Spinal cord (tissue), 10 donors: Measurements from ENCODE around the gene WDFY3. TPM values are rescaled to one million over a fixed set of nuclear protein-coding genes. Genes with fewer than 3 reads are reported as not detected.
"Not testable (repeated sequence)": the region's sequence is repeated elsewhere in the genome, so short reads cannot be mapped to it uniquely, and the experiment has no call there.

Source experiments
- DNase-seq, 6 donors: peaks; one replicate each; pipeline versions ENCODE4 v3.0.0 to v3.0.0-alpha.2; 2013 to 2015; ENCODE audit warnings: low spot score in 6 of 6, low read depth in 4 of 6
- H3K27ac ChIP-seq: one replicate; pipeline ENCODE4 v1.5.1; 2013; ENCODE audit warnings: low read depth, low read length, control low read depth
- H3K27me3 ChIP-seq: one replicate; pipeline ENCODE4 v1.6.1; 2013; ENCODE audit warnings: low read length; ENCODE audit not compliant: control insufficient read depth, insufficient read depth
- H3K36me3 ChIP-seq: one replicate; pipeline ENCODE4 v1.6.1; 2013; ENCODE audit warnings: low read length; ENCODE audit not compliant: control insufficient read depth, insufficient read depth
- H3K4me1 ChIP-seq: one replicate; pipeline ENCODE4 v1.6.1; 2013; ENCODE audit warnings: low read length; ENCODE audit not compliant: control insufficient read depth, insufficient read depth
- H3K4me3 ChIP-seq: one replicate; pipeline ENCODE4 v1.5.1; 2013; ENCODE audit warnings: low read depth, low read length, control low read depth
- H3K9me3 ChIP-seq: one replicate; pipeline ENCODE4 v1.6.1; 2013; ENCODE audit warnings: low read length; ENCODE audit not compliant: control insufficient read depth, insufficient read depth
- WGBS: methylation state at CpG from one replicate; pipeline ENCODE4 v1.1.5; 2013; ENCODE audit warnings: missing lambda C conversion rate; ENCODE audit not compliant: insufficient coverage; 5-methylcytosine and 5-hydroxymethylcytosine counted together
- polyA plus RNA-seq, 2 donors: library from polyadenylated mRNA; unstranded; fragments of 120-200 nt; gene quantifications; one replicate each; pipeline ENCODE4 v1.2.1, GENCODE V29; 2013; ENCODE audit not compliant: insufficient read length in 2 of 2
- total RNA-seq, 2 donors: library from RNA; depleted of rRNA in 1 of 2; stranded (reverse); fragments of 120-200 nt in 1 of 2; fragments of >200 nt in 1 of 2; gene quantifications; one replicate each; pipeline versions ENCODE4 v1.2.3 to v1.2.4, GENCODE V29; 2013 to 2014
- donor health status: healthy.

WDFY3 gene
- total and polyA plus RNA-seq, 4 donors = 33.7 to 179 (median 78.4) TPM

DNA sequence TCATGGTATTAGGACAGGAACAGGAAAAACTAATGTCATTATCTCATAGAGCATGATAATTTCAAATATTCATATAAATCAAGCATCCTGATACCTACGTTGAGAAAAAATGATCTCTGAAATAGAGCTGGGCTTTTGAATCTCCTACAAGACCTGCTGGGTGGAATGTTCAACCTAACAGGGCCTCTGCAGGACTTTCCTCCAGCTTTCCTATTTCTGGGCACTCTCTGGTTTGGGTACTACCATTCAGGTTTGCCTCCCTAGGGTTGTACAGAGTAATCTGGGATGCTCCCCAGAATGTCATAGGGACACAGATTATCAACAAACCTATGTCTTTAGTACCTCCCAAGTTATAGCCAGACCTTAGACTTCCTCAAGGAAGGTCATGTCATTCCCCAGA is 274.7 kb downstream of the WDFY3 start:
- no CpG with 5 or more reads among the region's 1 CpG for WGBS
- Histone ChIP-seq H3K36me3 (peaks cover 24% of the 10 kb centered on the region), H3K4me3 (no peak overlapping the region), H3K9me3 (no peaks in the 10 kb centered on the region), H3K27me3 (no peaks in the 10 kb centered on the region), H3K4me1 (no peaks in the 10 kb centered on the region), H3K27ac (no peak overlapping the region)
- no peak for DNase-seq

DNA sequence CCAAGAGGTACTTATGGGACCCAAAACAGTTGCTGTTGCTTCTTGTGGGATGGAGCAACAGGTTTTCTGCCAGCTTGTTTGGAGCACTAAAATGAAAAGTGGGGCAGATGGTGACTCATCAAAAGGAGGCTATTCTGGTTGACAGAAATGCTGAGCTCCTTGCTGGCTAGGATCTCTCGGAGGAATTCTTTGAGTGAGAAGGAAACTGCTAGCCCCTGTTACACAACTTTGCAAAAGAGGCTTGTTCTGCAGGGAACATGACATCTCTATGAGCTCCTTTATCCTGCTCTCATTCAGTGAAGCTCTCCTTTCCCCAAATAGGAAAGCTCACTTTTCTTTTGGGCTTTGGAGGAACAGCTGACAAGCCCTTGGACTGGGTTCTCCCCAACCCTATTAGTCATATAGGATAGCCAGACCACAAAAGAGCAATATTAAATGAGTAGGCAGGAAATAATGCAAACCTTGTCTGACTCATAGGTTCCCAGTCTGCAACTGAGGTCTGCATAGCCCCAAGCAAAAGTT is 275.3 kb downstream of the WDFY3 start:
- no peaks in the 10 kb centered on the region for H3K4me1 ChIP-seq
- no peak overlapping the region for H3K27ac ChIP-seq
- no CpG with 5 or more reads among the region's 1 CpG for WGBS
- H3K27me3 ChIP-seq = no peaks in the 10 kb centered on the region
- DNase-seq = no peak
- H3K4me3 ChIP-seq = no peak overlapping the region
- peaks cover 24% of the 10 kb centered on the region for H3K36me3 ChIP-seq
- no peaks in the 10 kb centered on the region for H3K9me3 ChIP-seq

DNA sequence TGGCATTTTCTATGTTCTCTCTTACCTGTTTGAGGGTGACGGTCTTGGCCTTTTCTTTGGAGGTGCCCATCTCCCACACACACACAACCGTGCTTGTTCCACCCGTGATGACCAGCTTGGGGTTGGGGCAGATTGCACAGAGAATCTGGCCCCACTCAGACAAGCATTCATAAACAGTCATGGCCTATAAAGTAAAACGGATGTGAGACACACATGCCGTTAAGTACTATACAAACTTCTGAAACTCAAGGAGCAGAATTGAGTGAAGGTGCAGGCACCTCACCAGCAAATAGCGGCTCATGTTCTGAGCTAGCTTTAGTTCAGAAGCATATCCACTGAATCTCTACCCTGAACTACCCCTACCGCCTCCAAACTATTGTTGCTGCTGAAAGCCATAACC is 276.0 kb downstream of the WDFY3 start:
- no peak overlapping the region for H3K4me3 ChIP-seq
- no peaks in the 10 kb centered on the region for H3K4me1 ChIP-seq
- no peak for DNase-seq
- no peak overlapping the region for H3K27ac ChIP-seq
- H3K36me3 ChIP-seq = peaks cover 23% of the 10 kb centered on the region
- H3K27me3 ChIP-seq = no peaks in the 10 kb centered on the region
- H3K9me3 ChIP-seq = no peaks in the 10 kb centered on the region
- 93% methylated on average over 2 of the region's 7 CpGs for WGBS

DNA sequence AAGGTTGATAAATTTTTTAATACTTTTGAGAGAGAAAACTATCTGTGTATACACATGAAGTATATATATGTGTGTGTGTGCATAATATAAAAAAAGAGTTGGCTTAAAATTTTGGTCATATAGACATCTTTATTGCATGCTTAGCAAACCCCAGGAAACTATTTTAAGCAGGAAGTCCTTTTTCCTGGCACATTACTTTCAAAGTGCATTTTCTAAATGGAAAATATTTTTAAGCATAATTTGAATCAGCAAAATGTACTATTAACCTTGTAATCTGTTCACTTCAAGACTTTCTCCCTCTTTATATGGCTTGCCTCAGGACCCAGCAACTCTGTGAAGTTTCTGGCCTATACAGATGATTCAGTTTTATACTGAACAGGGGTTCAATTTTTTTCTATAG is 277.3 kb downstream of the WDFY3 start:
- Histone ChIP-seq H3K27ac (no peak overlapping the region), H3K4me1 (no peaks in the 10 kb centered on the region), H3K4me3 (no peak overlapping the region), H3K9me3 (no peaks in the 10 kb centered on the region), H3K27me3 (no peaks in the 10 kb centered on the region), H3K36me3 (peaks cover 19% of the 10 kb centered on the region)
- DNase-seq = no peak

DNA sequence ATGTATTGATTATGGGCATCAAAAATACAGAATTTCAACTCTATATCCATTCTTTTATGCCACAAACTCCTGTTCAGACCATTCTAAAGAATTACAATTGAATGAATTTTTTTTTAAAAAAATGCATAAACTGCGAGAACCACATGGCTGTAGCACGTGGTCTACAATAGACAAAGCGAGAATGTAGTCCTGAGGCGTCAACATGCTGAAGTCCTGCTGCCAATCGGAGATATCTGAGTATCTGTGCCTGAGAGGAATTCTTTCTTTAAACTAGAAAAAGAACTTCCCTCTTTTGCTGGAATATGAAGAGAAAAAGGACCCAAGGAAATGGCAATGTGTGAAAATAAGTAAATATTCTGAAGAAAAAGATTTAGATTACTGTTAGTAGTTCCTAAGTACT is 277.9 kb downstream of the WDFY3 start:
- Histone ChIP-seq H3K36me3 (peaks cover 19% of the 10 kb centered on the region), H3K27ac (no peak overlapping the region), H3K9me3 (no peaks in the 10 kb centered on the region), H3K4me1 (no peaks in the 10 kb centered on the region), H3K4me3 (no peak overlapping the region), H3K27me3 (no peaks in the 10 kb centered on the region)
- no peak for DNase-seq
- 80% methylated on average over 2 of the region's 5 CpGs for WGBS

DNA sequence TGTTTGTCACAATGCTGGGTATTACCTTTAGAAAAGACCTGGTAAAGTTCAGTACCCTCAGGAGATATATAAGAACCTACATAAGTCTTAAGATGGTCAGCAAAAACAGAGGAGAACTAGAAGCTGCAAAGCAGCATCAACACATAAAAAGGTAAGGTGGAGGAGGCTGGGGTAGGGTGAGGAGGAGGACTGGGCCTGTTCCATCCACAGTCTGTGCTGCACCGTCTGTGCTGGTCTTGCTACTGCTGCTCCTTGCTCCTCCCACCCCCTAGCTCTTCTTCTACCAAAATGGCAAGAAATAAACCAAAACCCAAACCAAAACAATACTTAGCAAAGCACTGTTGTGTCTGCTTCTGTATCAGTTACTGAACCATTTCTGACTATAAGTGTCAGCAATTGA is 281.4 kb downstream of the WDFY3 start:
- H3K27me3 ChIP-seq = no peaks in the 10 kb centered on the region
- H3K9me3 ChIP-seq = no peaks in the 10 kb centered on the region
- no CpG with 5 or more reads among the region's 1 CpG for WGBS
- H3K27ac ChIP-seq = no peak overlapping the region
- H3K4me3 ChIP-seq = no peak overlapping the region
- no peak for DNase-seq
- H3K4me1 ChIP-seq = peaks cover 5% of the 10 kb centered on the region
- H3K36me3 ChIP-seq = peaks cover 23% of the 10 kb centered on the region

DNA sequence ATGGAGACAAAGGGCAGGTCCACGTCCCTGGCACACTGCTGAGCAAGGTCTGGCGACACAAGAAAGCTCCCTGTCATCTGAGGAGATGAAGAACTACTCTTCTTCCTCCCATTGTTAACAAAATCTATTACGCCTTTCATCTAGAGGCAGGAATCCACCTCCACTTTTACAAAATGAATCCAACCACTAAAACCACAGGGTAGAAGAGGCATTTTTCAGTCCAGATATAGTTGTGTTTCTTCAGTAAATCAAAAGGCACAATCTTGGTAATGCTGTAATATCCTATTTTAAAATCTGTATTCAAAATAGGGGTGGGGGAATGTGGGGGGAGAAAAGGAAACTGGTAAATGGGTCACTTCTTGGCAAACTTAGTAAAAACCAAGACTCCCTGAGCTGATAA is 282.1 kb downstream of the WDFY3 start:
- Histone ChIP-seq H3K27me3 (no peaks in the 10 kb centered on the region), H3K27ac (no peak overlapping the region), H3K4me3 (no peak overlapping the region), H3K36me3 (peaks cover 23% of the 10 kb centered on the region), H3K4me1 (peaks cover 5% of the 10 kb centered on the region), H3K9me3 (no peaks in the 10 kb centered on the region)
- 63% methylated on average over 1 of the region's 3 CpGs for WGBS
- DNase-seq = no peak

DNA sequence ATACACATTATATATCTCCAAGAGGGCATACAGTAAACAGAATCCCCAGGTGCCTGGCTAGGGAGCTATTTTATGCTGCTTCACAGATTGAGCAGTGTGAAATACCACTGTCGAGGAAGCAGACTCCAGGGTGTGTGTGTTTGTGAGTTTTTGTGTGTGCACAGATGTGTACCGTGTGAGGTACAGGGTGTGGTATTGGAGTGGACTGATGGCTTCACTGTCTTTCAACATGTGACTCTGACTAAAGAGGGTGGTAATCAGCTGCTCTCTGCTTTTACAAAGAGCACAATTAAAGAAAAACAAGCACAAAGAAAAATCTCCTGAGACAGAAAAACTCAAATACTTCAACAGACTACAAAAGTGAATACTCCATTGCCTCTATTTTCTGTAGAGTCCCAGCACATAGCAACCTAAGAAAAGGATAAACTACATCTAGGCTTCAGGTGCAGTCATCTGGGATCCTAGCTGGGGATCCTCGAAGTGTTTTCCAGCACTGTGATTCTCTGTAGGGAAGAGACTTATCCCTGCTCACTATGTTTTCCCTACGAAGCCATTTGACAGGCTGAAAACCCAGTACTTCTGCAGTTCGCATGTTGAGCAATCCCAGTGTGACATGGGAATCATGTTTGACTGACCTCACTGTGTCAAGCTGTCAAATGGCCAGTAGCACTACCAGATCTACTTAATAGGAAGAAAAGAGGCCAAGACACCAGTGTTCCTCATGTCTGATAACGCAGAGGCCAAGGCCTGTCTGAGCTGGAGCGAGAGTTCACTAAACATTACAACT is 283.2 kb downstream of the WDFY3 start:
- Histone ChIP-seq H3K9me3 (no peaks in the 10 kb centered on the region), H3K36me3 (peaks cover 31% of the 10 kb centered on the region), H3K27ac (no peak overlapping the region), H3K4me1 (peaks cover 5% of the 10 kb centered on the region), H3K4me3 (no peak overlapping the region), H3K27me3 (no peaks in the 10 kb centered on the region)
- no peak for DNase-seq
- 66% methylated on average over 4 of the region's 7 CpGs for WGBS

DNA sequence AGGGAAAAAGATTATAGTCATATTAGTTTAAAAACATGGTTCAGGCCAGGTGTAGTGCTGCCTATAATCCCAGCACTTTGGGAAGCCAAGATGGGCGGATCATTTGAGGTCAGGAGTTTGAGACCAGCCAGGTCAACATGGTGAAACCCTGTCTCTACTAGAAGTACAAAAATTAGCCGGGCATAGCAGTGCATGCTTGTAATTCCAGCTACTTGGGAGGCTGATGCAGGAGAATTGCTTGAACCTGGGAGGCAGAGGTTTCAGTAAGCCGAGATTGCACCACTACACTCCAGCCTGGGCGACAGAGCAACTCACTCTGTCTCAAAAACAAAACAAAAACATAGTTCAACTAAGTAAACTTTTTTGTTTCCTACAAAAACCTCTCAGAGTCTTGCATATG is 283.8 kb downstream of the WDFY3 start:
- H3K27ac ChIP-seq, DNase-seq, H3K9me3 ChIP-seq, H3K4me1 ChIP-seq, H3K27me3 ChIP-seq, H3K4me3 ChIP-seq: not testable (repeated sequence)
- WGBS = 100% methylated on average over 4 of the region's 4 CpGs
- H3K36me3 ChIP-seq = peaks cover 31% of the 10 kb centered on the region
